K562 (cell line): Measurements from ENCODE around the gene ZBTB38. TPM values are rescaled to one million over a fixed set of nuclear protein-coding genes. Genes with fewer than 3 reads are reported as not detected.

Source experiments
- ADNP ChIP-seq: fragments of 200-800 bp; sonication (Bioruptor generic); IDR thresholded peaks from 2 replicates; pipeline ENCODE4 v1.6.1; 2016; ENCODE audit warnings: missing genetic modification characterization, missing compliant biosample characterization
- C11orf30 ChIP-seq: fragments of 450-650 bp; IDR thresholded peaks from 2 replicates; pipeline ENCODE4 v1.6.1; 2016; ENCODE audit warnings: low read depth, mild to moderate bottlenecking
- CTCF ChIP-seq, 3 experiments: IDR thresholded peaks in 2 of 3; conservative IDR thresholded peaks in 1 of 3; 2 replicates each; pipeline ENCODE4 v1.5.1; 2011 to 2012; ENCODE audit warnings: low read length in 3 of 3, mild to moderate bottlenecking in 3 of 3, control low read depth in 2 of 3, improper control_type of control experiment in 1 of 3, inconsistent platforms in 1 of 3, low read depth in 1 of 3, mixed read lengths in 1 of 3, moderate library complexity in 1 of 3; ENCODE audit not compliant: insufficient read depth in 2 of 3
- DACH1 ChIP-seq: fragments of 450-650 bp; IDR thresholded peaks from 2 replicates; pipeline ENCODE4 v1.6.1; 2018; ENCODE audit not compliant: partially characterized antibody
- FIP1L1 ChIP-seq: fragments of 200-400 bp; formaldehyde crosslinking; IDR thresholded peaks from 2 replicates; pipeline ENCODE4 v1.6.1; 2018; ENCODE audit warnings: mild to moderate bottlenecking, low read depth, low read length; ENCODE audit not compliant: poor library complexity, severe bottlenecking
- MAFK ChIP-seq: IDR thresholded peaks from 2 replicates; pipeline ENCODE4 v1.6.1; 2011; ENCODE audit warnings: low read length, improper control_type of control experiment
- NCOA1 ChIP-seq: fragments of 450-650 bp; IDR thresholded peaks from 2 replicates; pipeline ENCODE4 v1.6.1; 2016; ENCODE audit warnings: low read depth
- ZBTB26 ChIP-seq: fragments of 450-650 bp; formaldehyde crosslinking; IDR thresholded peaks from 2 replicates; pipeline ENCODE4 v1.4.0; 2022; ENCODE audit warnings: missing genetic modification characterization
- ZNF133 ChIP-seq: fragments of 250-450 bp; sonication (Bioruptor Pico); IDR thresholded peaks from 2 replicates; pipeline ENCODE4 v1.4.0; 2020; ENCODE audit warnings: mild to moderate bottlenecking
- ZNF212 ChIP-seq: fragments of 450-650 bp; formaldehyde crosslinking; IDR thresholded peaks from 2 replicates; pipeline ENCODE4 v1.4.0; 2020; ENCODE audit warnings: mild to moderate bottlenecking
- ZNF316 ChIP-seq: fragments of 450-650 bp; IDR thresholded peaks from 2 replicates; pipeline ENCODE4 v1.6.1; 2016
- ZNF431 ChIP-seq: sonication (generic); formaldehyde crosslinking; IDR thresholded peaks from 2 replicates; pipeline ENCODE4 v1.8.0; 2022; ENCODE audit warnings: mild to moderate bottlenecking, missing genetic modification reagents
- ZNF512 ChIP-seq: IDR thresholded peaks from 2 replicates; pipeline ENCODE4 v1.6.1; 2016; ENCODE audit warnings: missing genetic modification characterization, missing compliant biosample characterization
- polyA plus RNA-seq, 8 experiments: library from polyadenylated mRNA; depleted of rRNA in 4 of 8; stranded (reverse) in 5 of 8; unstranded in 3 of 8; fragments of >200 nt; fragmentation: Nextera tagmentation in 2 of 8; fragmentation: Illumina TruSeq in 1 of 8; extraction: Ambion mirVana in 2 of 8; extraction: Trizol in 1 of 8; gene quantifications; 2 replicates each; pipeline versions ENCODE4 v1.2.1 to v1.2.3, GENCODE V29; 2011 to 2014; ENCODE audit warnings: inconsistent platforms in 1 of 8, missing spikeins in 1 of 8
- total RNA-seq, 7 experiments: library from RNA; depleted of rRNA in 6 of 7; stranded (reverse); fragments of >200 nt in 6 of 7; fragmentation: Illumina TruSeq in 2 of 7; extraction: Trizol in 2 of 7; gene quantifications; 2 replicates each; pipeline versions ENCODE4 v1.2.1 to v1.2.3, GENCODE V29; 2011 to 2021; ENCODE audit warnings: low replicate concordance in 1 of 7
- TF ChIP-seq, protein P1 (sequence below): fragments of 450-650 bp; IDR thresholded peaks from 2 replicates; pipeline ENCODE4 v1.6.1; 2016
- TF ChIP-seq, protein P2 (sequence below): IDR thresholded peaks from 2 replicates; pipeline ENCODE4 v1.6.1; 2011; ENCODE audit not compliant: insufficient read length; ENCODE audit errors: extremely low read depth
- TF ChIP-seq, protein P3 (sequence below), 2 experiments: fragments of 450-650 bp in 1 of 2; sonication (generic) in 1 of 2; formaldehyde crosslinking in 1 of 2; IDR thresholded peaks in 1 of 2; conservative IDR thresholded peaks in 1 of 2; 2 replicates each; pipeline versions ENCODE4 v1.6.1 to v1.8.1; 2016 to 2023; ENCODE audit warnings: mild to moderate bottlenecking in 2 of 2, moderate library complexity in 2 of 2, inconsistent platforms in 1 of 2, missing genetic modification reagents in 1 of 2
- TF ChIP-seq, protein P4 (sequence below): fragments of 450-650 bp; IDR thresholded peaks from 2 replicates; pipeline ENCODE4 v1.7.1; 2018; ENCODE audit warnings: mild to moderate bottlenecking, low read depth; ENCODE audit not compliant: partially characterized antibody

ZBTB38 gene
- total and polyA plus RNA-seq, 9 of the 15 experiments (the other 6 are each of a cell fraction or from before 2014, with no cell fraction given), result 12.1 to 39.4 (median 22.9) TPM

GRCh38 chr3:141385406-141386125 is 17.3 kb downstream of the ZBTB38 start (continued):
- TF ChIP-seq MAFK, result peak; percentile 54
- TF ChIP-seq ZNF512 (tag), result no peak
- TF ChIP-seq, protein P1, sequence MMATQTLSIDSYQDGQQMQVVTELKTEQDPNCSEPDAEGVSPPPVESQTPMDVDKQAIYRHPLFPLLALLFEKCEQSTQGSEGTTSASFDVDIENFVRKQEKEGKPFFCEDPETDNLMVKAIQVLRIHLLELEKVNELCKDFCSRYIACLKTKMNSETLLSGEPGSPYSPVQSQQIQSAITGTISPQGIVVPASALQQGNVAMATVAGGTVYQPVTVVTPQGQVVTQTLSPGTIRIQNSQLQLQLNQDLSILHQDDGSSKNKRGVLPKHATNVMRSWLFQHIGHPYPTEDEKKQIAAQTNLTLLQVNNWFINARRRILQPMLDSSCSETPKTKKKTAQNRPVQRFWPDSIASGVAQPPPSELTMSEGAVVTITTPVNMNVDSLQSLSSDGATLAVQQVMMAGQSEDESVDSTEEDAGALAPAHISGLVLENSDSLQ, result no peak
- TF ChIP-seq CTCF (IDR thresholded peaks at IDR 0.05 in 2 of 3, conservative IDR thresholded peaks at IDR 0.05 in 1 of 3; ENCODE audit: insufficient read depth in 2 of 3, low read depth in 1 of 3, low read length in 3 of 3), result no peak
- peak; percentile 85 for TF ChIP-seq ZNF316
- TF ChIP-seq NCOA1, result no peak
- TF ChIP-seq FIP1L1, result no peak
- TF ChIP-seq DACH1, result no peak
- TF ChIP-seq ZNF133 (CRISPR knock-in tag), result no peak
- TF ChIP-seq, protein P2, sequence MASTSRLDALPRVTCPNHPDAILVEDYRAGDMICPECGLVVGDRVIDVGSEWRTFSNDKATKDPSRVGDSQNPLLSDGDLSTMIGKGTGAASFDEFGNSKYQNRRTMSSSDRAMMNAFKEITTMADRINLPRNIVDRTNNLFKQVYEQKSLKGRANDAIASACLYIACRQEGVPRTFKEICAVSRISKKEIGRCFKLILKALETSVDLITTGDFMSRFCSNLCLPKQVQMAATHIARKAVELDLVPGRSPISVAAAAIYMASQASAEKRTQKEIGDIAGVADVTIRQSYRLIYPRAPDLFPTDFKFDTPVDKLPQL, result no peak
- no peak for TF ChIP-seq ZNF212
- TF ChIP-seq, protein P3, sequence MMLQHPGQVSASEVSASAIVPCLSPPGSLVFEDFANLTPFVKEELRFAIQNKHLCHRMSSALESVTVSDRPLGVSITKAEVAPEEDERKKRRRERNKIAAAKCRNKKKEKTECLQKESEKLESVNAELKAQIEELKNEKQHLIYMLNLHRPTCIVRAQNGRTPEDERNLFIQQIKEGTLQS (IDR thresholded peaks at IDR 0.05), result 0 out of 2 replicates have a peak, but pooled peaks have one; percentile 0
- TF ChIP-seq, protein P3 (CRISPR knock-in tag; conservative IDR thresholded peaks at IDR 0.05), result no peak
- TF ChIP-seq, protein P4, sequence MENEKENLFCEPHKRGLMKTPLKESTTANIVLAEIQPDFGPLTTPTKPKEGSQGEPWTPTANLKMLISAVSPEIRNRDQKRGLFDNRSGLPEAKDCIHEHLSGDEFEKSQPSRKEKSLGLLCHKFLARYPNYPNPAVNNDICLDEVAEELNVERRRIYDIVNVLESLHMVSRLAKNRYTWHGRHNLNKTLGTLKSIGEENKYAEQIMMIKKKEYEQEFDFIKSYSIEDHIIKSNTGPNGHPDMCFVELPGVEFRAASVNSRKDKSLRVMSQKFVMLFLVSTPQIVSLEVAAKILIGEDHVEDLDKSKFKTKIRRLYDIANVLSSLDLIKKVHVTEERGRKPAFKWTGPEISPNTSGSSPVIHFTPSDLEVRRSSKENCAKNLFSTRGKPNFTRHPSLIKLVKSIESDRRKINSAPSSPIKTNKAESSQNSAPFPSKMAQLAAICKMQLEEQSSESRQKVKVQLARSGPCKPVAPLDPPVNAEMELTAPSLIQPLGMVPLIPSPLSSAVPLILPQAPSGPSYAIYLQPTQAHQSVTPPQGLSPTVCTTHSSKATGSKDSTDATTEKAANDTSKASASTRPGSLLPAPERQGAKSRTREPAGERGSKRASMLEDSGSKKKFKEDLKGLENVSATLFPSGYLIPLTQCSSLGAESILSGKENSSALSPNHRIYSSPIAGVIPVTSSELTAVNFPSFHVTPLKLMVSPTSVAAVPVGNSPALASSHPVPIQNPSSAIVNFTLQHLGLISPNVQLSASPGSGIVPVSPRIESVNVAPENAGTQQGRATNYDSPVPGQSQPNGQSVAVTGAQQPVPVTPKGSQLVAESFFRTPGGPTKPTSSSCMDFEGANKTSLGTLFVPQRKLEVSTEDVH, result no peak
- TF ChIP-seq ZBTB26 (CRISPR knock-in tag), result no peak
- TF ChIP-seq ZNF431, result no peak
- TF ChIP-seq ADNP (tag), result no peak
- peak; percentile 84 for TF ChIP-seq C11orf30
